ENCODE measurements around the gene PLEKHB2. TPM values are rescaled to one million over a fixed set of nuclear protein-coding genes. Genes with fewer than 3 reads are reported as not detected.
"Not testable (repeated sequence)": the region's sequence is repeated elsewhere in the genome, so short reads cannot be mapped to it uniquely, and the experiment has no call there.

Gene PLEKHB2
- total and polyA plus RNA-seq, 2 donors (not counting 1 experiment from before 2014, with no cell fraction given): 16.3 to 39.5 TPM

- no peak for TF ChIP-seq CTCF (IDR thresholded peaks at IDR 0.05)
- TF ChIP-seq EZH2 (IDR thresholded peaks at IDR 0.05; ENCODE audit: borderline replicate concordance, insufficient read depth, low read depth, low read length, poor library complexity, severe bottlenecking): no peak
- Mint-ChIP-seq H3K4me3 (no peak overlapping the region), H3K27ac (no peak overlapping the region), H3K27me3 (no peaks in the 10 kb centered on the region), H3K4me1 (peaks cover 12% of the 10 kb centered on the region), H3K9me3 (ENCODE audit: insufficient read depth) (no peaks in the 10 kb centered on the region)
- Histone ChIP-seq H3K9ac (ENCODE audit: low read length) (no peak overlapping the region), H4K20me1 (ENCODE audit: control insufficient read depth, insufficient read depth, low read length, poor library complexity, severe bottlenecking) (peaks cover 4% of the 10 kb centered on the region), H3K9me3 (ENCODE audit: control extremely low read depth in 1 of 3, control insufficient read depth in 2 of 3, insufficient read depth in 1 of 3, low read length in 2 of 3) (no peaks in the 10 kb centered on the region), H3K4me2 (replicated peaks; ENCODE audit: low read depth, low read length, poor library complexity, severe bottlenecking) (no peak overlapping the region), H2AFZ (ENCODE audit: insufficient read depth, low read depth, low read length, poor library complexity, severe bottlenecking) (no peak overlapping the region), H3K36me3 (replicated peaks in 1 of 2; ENCODE audit: control extremely low read depth in 1 of 2, control insufficient read depth in 1 of 2, extremely low read depth in 1 of 2, insufficient read depth in 2 of 2, low read length in 1 of 2) (peaks cover 0 to 59% of the 10 kb centered on the region in 2 experiments), H3K27ac (ENCODE audit: low read length in 2 of 2) (no peak overlapping the region), H3K4me3 (ENCODE audit: control extremely low read depth in 1 of 5, extremely low read depth in 1 of 5, insufficient read depth in 1 of 5, low read depth in 2 of 5, low read length in 4 of 5) (no peak overlapping the region), H3K27me3 (replicated peaks in 1 of 4; ENCODE audit: control extremely low read depth in 1 of 4, control insufficient read depth in 3 of 4, insufficient read depth in 4 of 4, low read length in 3 of 4) (no peaks in the 10 kb centered on the region), H3K79me2 (ENCODE audit: control insufficient read depth, insufficient read depth, low read length) (no peaks in the 10 kb centered on the region), H3K4me1 (ENCODE audit: control insufficient read depth in 2 of 2, insufficient read depth in 2 of 2, low read length in 2 of 2) (peaks cover 3 to 10% of the 10 kb centered on the region in 2 donors)
- no peak for DNase-seq
- 100% methylated on average over 1 of the region's 1 CpG for WGBS (ENCODE audit: insufficient coverage)
- no peak for ATAC-seq (ENCODE audit: low read depth)
- intact Hi-C loops (cut with micrococcal nuclease): no loop called here
- CTCF ChIA-PET: interaction anchor here (1.2 kb wide), 1 partner anchor 8 kb away, joined by 4 read pairs; no protein-coding TSS in a partner anchor
- POLR2A ChIA-PET: no interaction called here
These were observed 41.6 kb downstream of the PLEKHB2 start for GRCh38 chr2:131146749-131147148.

- Histone ChIP-seq H3K4me3 (ENCODE audit: control extremely low read depth in 1 of 5, extremely low read depth in 1 of 5, insufficient read depth in 1 of 5, low read depth in 2 of 5, low read length in 4 of 5) (no peak overlapping the region), H3K36me3 (replicated peaks in 1 of 2; ENCODE audit: control extremely low read depth in 1 of 2, control insufficient read depth in 1 of 2, extremely low read depth in 1 of 2, insufficient read depth in 2 of 2, low read length in 1 of 2) (peaks cover 0 to 46% of the 10 kb centered on the region in 2 experiments), H3K9ac (ENCODE audit: low read length) (no peak overlapping the region), H3K4me2 (replicated peaks; ENCODE audit: low read depth, low read length, poor library complexity, severe bottlenecking) (no peak overlapping the region), H3K79me2 (ENCODE audit: control insufficient read depth, insufficient read depth, low read length) (no peaks in the 10 kb centered on the region), H2AFZ (ENCODE audit: insufficient read depth, low read depth, low read length, poor library complexity, severe bottlenecking) (no peak overlapping the region), H3K27me3 (replicated peaks in 1 of 4; ENCODE audit: control extremely low read depth in 1 of 4, control insufficient read depth in 3 of 4, insufficient read depth in 4 of 4, low read length in 3 of 4) (no peaks in the 10 kb centered on the region), H3K9me3 (ENCODE audit: control extremely low read depth in 1 of 3, control insufficient read depth in 2 of 3, insufficient read depth in 1 of 3, low read length in 2 of 3) (no peaks in the 10 kb centered on the region), H3K27ac (ENCODE audit: low read length in 2 of 2) (no peak overlapping the region), H3K4me1 (ENCODE audit: control insufficient read depth in 2 of 2, insufficient read depth in 2 of 2, low read length in 2 of 2) (peaks cover 3 to 10% of the 10 kb centered on the region in 2 donors), H4K20me1 (ENCODE audit: control insufficient read depth, insufficient read depth, low read length, poor library complexity, severe bottlenecking) (peaks cover 4% of the 10 kb centered on the region)
- H3K4me3 Mint-ChIP-seq: no peak overlapping the region
- ChIA-PET CTCF (no interaction called here), POLR2A (no interaction called here)
- no peak for ATAC-seq (ENCODE audit: low read depth)
- H3K27me3 Mint-ChIP-seq: no peaks in the 10 kb centered on the region
- H3K27ac Mint-ChIP-seq: no peak overlapping the region
- intact Hi-C loops (cut with micrococcal nuclease): no loop called here
- WGBS (ENCODE audit: insufficient coverage): 100% methylated on average over 1 of the region's 3 CpGs
- peaks cover 12% of the 10 kb centered on the region for H3K4me1 Mint-ChIP-seq
- no peaks in the 10 kb centered on the region for H3K9me3 Mint-ChIP-seq (ENCODE audit: insufficient read depth)
- TF ChIP-seq CTCF (IDR thresholded peaks at IDR 0.05) (no peak), EZH2 (IDR thresholded peaks at IDR 0.05; ENCODE audit: borderline replicate concordance, insufficient read depth, low read depth, low read length, poor library complexity, severe bottlenecking) (no peak)
- no peak for DNase-seq
These were observed 43.3 kb downstream of the PLEKHB2 start for GRCh38 chr2:131148426-131148825.

GRCh38 chr2:131150109-131150508 is 45.0 kb downstream of the PLEKHB2 start:
- not testable (repeated sequence) for H3K4me1 Mint-ChIP-seq

More at GRCh38 chr2:131150109-131150508, 45.0 kb downstream of the PLEKHB2 start:
- intact Hi-C loops (cut with micrococcal nuclease): loop anchor here (10.0 kb wide), 1 partner anchor 995 kb away; no protein-coding TSS in a partner anchor
- H3K79me2 ChIP-seq (ENCODE audit: control insufficient read depth, insufficient read depth, low read length); H3K9me3 ChIP-seq (ENCODE audit: control extremely low read depth in 1 of 3, control insufficient read depth in 2 of 3, insufficient read depth in 1 of 3, low read length in 2 of 3); H3K4me3 ChIP-seq (ENCODE audit: control extremely low read depth in 1 of 5, extremely low read depth in 1 of 5, insufficient read depth in 1 of 5, low read depth in 2 of 5, low read length in 4 of 5); H3K4me2 ChIP-seq (replicated peaks; ENCODE audit: low read depth, low read length, poor library complexity, severe bottlenecking); POLR2A ChIA-PET; H3K4me3 Mint-ChIP-seq; H3K9me3 Mint-ChIP-seq (ENCODE audit: insufficient read depth); H2AFZ ChIP-seq (ENCODE audit: insufficient read depth, low read depth, low read length, poor library complexity, severe bottlenecking); H3K27me3 ChIP-seq (replicated peaks in 1 of 4; ENCODE audit: control extremely low read depth in 1 of 4, control insufficient read depth in 3 of 4, insufficient read depth in 4 of 4, low read length in 3 of 4); CTCF ChIA-PET; ATAC-seq (ENCODE audit: low read depth); DNase-seq; H3K27ac ChIP-seq (ENCODE audit: low read length in 2 of 2); H4K20me1 ChIP-seq (ENCODE audit: control insufficient read depth, insufficient read depth, low read length, poor library complexity, severe bottlenecking); H3K9ac ChIP-seq (ENCODE audit: low read length); H3K27me3 Mint-ChIP-seq; H3K27ac Mint-ChIP-seq: not testable (repeated sequence)
- Histone ChIP-seq H3K36me3 (replicated peaks in 1 of 2; ENCODE audit: control extremely low read depth in 1 of 2, control insufficient read depth in 1 of 2, extremely low read depth in 1 of 2, insufficient read depth in 2 of 2, low read length in 1 of 2) (peaks cover 0 to 35% of the 10 kb centered on the region in 2 experiments), H3K4me1 (ENCODE audit: control insufficient read depth in 2 of 2, insufficient read depth in 2 of 2, low read length in 2 of 2) (peaks cover 3 to 11% of the 10 kb centered on the region in 2 donors)
- WGBS (ENCODE audit: insufficient coverage): 100% methylated on average over 3 of the region's 9 CpGs

Data from B cell (primary cell).